ENCODE measurements around the gene REG4.

DNA sequence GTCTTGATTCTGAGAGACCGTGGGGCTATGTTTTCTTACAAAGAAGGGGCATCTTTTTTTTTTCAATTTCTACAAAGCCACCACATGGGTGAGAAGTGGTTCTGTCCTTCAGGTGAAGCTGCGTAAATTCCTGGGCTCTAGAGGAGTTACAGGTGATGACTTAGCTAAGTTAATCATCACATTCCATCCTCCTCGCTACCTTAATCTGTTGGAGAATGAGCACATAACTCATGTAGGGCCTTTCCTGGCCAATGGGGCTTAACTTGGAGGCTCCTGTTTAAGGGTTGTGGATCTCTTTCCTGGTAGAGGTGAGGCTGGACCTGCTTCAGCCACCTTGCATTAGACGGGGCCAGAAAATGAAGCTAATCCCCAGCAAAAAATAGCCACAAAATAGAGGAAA lies 19.9 kb downstream of the REG4 start:
- TF ChIP-seq, protein P1, sequence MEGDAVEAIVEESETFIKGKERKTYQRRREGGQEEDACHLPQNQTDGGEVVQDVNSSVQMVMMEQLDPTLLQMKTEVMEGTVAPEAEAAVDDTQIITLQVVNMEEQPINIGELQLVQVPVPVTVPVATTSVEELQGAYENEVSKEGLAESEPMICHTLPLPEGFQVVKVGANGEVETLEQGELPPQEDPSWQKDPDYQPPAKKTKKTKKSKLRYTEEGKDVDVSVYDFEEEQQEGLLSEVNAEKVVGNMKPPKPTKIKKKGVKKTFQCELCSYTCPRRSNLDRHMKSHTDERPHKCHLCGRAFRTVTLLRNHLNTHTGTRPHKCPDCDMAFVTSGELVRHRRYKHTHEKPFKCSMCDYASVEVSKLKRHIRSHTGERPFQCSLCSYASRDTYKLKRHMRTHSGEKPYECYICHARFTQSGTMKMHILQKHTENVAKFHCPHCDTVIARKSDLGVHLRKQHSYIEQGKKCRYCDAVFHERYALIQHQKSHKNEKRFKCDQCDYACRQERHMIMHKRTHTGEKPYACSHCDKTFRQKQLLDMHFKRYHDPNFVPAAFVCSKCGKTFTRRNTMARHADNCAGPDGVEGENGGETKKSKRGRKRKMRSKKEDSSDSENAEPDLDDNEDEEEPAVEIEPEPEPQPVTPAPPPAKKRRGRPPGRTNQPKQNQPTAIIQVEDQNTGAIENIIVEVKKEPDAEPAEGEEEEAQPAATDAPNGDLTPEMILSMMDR (conservative IDR thresholded peaks at IDR 0.05) = no peak
- TF ChIP-seq ZFX (IDR thresholded peaks at IDR 0.05) = no peak
